ENCODE results near the gene HOXC11.

HOXC11 gene

GRCh38 chr12:54000116-54001114 lies 27.5 kb downstream of the HOXC11 start, which contains the start of gene HOXC9:
TSS of gene HOXC9 (plus strand) at chr12:54000161. CDS start at chr12:54000189, 28 bp downstream.
- DNase-seq = no peak

- DNase-seq = no peak
Measured at GRCh38 chr12:54001283-54002187, 28.6 kb downstream of the HOXC11 start.

- no peak for DNase-seq
Measured at GRCh38 chr12:54002278-54002914, 29.5 kb downstream of the HOXC11 start.

GRCh38 chr12:54002915-54003389 lies 30.0 kb downstream of the HOXC11 start:
- DNase-seq = no peak

- DNase-seq = no peak
Measured at GRCh38 chr12:54003625-54004024, 30.7 kb downstream of the HOXC11 start.

GRCh38 chr12:54004063-54004840 lies 31.3 kb downstream of the HOXC11 start:
- DNase-seq = no peak

DNA sequence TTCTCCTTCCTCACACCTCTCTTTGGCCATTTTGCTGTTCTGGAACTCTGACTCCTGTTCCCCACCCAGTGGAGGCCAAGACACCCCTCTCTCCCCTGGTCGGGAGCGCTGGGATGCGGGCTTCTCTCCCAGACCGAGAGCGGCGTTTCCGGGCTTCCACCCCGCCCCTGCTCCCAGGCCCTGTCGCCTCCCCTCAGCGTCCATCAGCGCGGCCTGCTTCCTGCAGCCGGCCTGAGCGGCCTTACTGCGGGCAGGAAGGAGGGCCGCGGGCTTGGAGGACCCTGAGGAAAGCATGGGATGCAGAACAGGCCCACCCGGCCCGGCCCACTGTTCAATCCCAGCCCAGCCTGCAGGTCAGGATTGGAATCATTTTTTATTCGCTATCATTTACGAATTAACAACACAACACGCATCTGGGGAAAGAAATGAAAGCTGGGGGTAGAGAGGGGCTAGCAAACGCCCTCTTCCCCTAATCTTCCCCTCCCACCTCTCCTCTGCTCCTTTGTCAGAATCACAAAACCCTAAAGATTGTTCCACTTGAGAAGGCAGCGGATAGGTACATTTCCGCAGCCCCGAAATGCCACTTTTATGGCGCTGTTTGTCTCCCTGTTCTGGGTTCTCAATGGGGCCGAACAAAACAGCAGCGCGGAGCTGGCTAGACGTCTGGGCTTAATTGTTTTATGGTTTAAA lies 32.1 kb downstream of the HOXC11 start:
- no peak for DNase-seq

DNA sequence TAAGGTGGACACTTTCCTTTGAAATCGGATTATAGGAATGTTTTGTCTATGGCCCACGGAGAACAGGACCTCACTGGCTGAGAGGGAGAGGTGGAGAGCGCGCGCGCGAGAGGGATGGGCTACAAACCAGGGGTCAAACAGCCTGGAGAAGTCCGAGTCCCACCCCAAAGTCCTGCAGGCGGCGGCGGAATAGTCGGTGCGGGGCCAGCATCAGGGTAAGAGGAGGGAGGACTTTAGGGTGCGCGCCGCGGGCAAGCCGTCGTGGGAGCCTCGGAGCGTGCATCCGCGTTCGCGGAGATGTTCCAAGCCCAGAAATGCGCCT lies 32.6 kb downstream of the HOXC11 start:
- DNase-seq = no peak

GRCh38 chr12:54005853-54006558 lies 33.1 kb downstream of the HOXC11 start:
- peak; percentile 51 for DNase-seq

GRCh38 chr12:54006559-54007220 lies 33.8 kb downstream of the HOXC11 start:
- DNase-seq = no peak

DNA sequence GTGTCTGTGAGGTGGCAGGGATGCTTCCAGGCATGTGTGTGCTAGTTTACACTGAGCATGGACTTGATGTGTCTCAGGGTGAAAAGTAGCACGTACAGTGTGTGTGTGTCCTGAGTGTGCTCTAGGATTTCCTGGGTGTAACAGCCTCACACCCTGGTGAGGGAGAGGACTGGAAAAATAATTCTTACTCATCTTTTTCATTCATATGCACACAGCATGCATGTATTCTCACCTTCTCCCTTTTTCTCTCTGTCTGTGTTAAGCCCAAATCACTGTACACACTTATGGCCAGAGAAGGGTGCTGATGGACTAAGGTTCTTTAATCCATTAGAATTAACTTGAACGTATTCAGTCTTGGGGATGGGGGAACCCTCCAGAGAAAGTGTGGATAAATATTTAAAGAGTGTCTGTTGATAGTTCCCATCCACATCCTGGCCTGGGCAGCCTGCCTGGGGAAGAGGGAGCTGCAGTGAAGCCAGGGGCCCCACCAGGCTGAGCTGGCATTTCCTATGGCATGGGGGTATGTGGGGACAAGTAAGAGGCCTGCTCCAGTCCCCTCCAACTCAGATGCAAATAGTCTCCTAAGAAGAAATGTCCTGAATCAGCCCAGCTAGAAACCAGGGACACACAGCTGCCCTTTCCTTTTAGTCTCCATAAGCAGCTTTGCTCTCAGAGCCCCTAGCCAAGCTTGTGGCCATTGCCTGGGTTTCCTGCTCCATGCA lies 34.8 kb downstream of the HOXC11 start:
- DNase-seq = no peak

DNA sequence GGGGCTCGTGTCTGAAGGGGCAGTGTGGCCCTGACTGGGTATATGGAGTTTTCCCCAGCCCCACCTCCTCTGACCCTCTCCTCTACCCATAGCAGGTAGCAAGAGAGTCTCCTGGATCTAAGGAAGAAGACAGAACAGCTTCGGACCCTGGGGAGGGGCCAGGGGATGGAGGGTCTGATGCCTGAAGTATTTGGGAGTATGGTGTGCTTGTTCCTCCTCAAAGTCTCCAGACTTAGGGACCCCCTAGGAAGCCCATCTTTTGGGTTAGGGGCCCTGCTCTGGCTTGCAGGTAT lies 35.3 kb downstream of the HOXC11 start:
- no peak for DNase-seq

DNA sequence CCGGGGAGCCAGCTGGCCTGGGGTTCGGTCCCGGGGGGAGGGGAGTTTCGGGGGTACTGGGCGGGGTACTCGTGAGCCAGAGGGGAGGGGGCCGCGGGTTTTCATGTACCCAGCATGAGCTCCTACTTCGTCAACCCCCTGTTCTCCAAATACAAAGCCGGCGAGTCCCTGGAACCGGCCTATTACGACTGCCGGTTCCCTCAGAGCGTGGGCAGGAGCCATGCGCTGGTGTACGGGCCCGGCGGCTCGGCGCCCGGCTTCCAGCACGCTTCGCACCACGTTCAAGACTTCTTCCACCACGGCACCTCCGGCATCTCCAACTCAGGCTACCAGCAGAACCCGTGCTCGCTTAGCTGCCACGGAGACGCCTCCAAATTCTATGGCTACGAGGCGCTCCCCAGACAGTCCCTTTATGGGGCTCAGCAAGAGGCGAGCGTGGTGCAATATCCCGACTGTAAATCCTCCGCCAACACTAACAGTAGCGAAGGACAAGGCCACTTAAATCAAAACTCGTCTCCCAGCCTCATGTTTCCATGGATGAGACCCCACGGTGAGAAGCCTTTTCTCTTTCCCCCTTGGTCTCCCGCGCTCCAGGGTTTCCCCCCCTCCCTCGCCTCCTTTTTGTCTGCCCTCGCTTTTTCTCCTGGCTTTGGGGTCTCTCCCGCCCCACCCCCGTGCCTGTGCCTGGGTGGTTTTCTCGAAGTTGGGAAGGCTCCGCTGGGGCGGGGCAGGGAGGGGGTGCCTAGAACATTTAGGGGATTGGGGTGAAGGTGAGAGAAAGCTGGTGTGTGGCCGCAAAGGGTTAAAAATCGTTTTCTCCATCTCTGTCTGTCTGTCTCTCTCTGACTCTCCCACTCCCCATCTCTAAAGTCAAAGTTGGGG lies 36.5 kb downstream of the HOXC11 start:
- DNase-seq = no peak

DNA sequence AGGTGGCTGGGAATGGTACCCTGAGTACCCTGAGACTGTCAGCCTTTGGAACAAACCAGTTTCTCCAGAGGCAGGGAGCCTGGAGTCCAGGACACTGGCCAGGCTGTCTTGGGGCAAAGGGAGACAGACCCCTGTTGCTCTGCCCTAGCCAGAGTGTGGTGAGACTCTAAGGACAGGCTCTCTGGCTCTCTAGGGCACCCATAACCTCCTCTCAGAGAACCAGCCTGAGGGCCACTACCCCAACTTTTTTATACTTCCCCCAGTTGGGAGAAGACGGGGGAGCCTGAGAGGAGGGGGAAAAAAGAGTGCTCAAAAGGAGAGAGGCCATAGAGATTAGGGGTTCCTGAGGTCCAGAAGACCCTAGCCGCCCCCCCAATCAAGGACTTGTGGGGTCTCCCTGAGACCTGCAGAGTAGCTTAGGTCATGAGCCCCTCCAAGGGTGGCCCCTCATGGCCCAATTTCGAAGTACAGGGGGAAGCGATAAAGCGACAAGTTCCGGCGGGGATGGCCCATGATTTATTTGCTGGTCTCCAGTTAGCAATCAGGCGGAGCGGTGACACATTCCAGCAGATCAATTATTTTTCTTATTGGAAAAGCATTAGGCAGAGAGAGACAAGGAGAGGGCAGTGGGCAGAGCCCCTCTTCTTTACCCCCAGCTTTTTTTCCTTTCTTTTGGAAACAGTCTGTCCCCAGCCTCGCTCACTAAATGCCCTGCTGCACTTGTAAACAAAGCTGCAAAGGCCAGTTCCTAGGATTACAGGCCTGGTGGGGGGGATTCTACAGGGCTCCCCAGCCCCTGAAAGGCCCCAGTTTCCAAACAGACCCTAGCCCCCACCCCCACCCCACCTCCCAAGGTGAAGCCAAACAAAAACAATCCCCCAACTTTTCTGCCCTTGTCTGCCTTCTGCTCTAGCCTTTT lies 37.4 kb downstream of the HOXC11 start:
- DNase-seq = no peak

DNA sequence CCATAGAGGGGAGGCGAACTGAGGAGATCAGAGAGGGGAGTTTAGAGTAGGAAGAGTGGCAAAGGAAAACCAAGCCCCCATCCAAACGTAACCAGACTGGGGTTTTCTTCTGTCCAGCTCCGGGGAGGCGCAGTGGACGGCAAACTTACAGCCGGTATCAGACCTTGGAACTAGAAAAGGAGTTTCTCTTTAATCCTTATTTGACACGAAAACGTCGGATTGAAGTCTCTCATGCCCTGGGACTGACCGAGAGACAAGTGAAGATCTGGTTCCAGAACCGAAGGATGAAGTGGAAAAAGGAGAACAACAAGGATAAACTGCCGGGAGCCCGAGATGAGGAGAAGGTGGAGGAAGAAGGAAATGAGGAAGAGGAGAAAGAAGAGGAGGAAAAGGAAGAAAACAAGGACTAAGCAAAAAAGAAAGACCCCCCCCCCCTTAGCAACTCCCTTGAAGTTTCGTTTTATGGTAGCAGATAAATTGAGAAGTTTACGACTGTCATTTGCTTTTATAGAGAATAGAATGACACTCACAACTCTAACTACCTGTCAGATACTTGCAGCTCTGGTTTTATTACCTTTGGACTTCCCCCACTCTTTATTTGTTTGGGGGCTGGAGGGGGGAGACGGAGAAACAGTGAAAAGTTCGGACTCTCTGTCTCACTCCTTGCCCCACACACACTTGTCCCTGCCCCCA lies 38.2 kb downstream of the HOXC11 start:
- DNase-seq = no peak

DNA sequence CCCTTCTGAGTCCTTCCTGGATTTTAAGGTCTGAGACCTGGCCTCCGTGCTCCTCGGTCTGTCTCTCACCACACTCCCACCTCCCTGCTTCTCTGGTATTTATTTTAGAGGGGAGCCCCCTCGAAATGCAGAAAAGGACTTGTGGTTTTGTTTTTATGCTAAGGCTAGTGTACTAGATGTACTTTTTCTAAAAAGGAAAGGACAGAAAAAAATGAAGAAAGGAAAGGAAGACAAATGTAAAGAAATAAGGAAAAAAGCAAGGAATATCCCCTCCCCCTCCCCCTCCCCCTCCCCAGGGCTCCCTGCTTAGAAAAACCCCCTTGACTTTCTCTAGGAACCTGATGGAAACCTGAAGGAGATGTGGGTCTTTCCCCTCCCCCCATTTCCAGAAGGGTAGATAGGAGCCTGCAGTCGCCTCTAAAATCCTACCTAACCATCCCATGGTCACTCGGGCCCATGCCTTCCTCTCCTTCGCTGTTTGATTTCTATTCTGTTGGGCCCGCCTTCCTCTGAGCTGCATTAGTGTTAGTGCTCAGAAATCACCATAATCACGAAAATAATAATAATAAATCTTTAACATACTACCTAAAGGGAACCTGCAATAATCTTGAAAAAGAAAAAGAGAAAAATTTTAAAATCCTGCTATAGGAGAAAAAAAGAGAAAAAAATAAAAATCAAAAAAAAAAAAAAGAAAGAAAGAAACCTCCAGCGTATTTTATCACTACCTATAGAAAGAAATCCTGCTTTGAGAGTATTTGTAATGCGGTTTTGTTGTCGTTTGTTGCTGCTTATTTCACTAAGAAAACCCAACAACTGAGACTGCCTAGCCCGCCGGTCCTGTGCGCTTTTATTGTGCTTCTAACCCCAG lies 39.0 kb downstream of the HOXC11 start:
- DNase-seq = no peak
